Caco-2 (cell line): ENCODE measurements around the gene TCTN3. TPM values are rescaled to one million over a fixed set of nuclear protein-coding genes. Genes with fewer than 3 reads are reported as not detected.
"Not testable (repeated sequence)": the region's sequence is repeated elsewhere in the genome, so short reads cannot be mapped to it uniquely, and the experiment has no call there.

Experiments used
- BruUV-seq: library from RNA; stranded (reverse); fragments of 400-500 nt; replicated peaks from 2 replicates; lab custom pipeline; 2021; lab: Mats Ljungman, UMichigan
- CTCF ChIA-PET: fragments of 300-600 bp; sonication (Branson Sonifier 250); formaldehyde crosslinking; loops from one replicate; lab custom pipeline; 2022; ENCODE audit warnings: antibody characterized with exemption; lab: Charles Lee
- POLR2A ChIA-PET: fragments of 300-600 bp; sonication (Branson Sonifier 250); formaldehyde crosslinking; loops from one replicate; lab custom pipeline; 2022; ENCODE audit warnings: antibody characterized with exemption; lab: Charles Lee
- DNase-seq, 2 experiments: peaks; one replicate each; pipeline versions ENCODE4 v3.0.0 to v3.0.0-alpha.2; 2020 to 2022
- H3K27me3 ChIP-seq: replicated peaks from 2 replicates; pipeline ENCODE4 v1.6.0; 2011; ENCODE audit warnings: low read length; ENCODE audit not compliant: control insufficient read depth, insufficient read depth
- H3K36me3 ChIP-seq: 2 replicates; pipeline ENCODE4 v1.5.1; 2011; ENCODE audit warnings: low read length; ENCODE audit not compliant: control insufficient read depth, insufficient read depth
- H3K4me1 ChIP-seq: fragments of 250-450 bp; sonication (Bioruptor Pico); 2 replicates; pipeline ENCODE4 v1.5.1; 2020; ENCODE audit warnings: mild to moderate bottlenecking
- H3K4me3 ChIP-seq: 2 replicates; pipeline ENCODE4 v1.5.1; 2011; ENCODE audit warnings: low read depth, mild to moderate bottlenecking, control low read depth, low read length
- H3K9me3 ChIP-seq: fragments of 250-450 bp; sonication (Bioruptor Pico); 2 replicates; pipeline ENCODE4 v1.5.1; 2020; ENCODE audit warnings: mild to moderate bottlenecking, moderate library complexity
- H3K27ac Mint-ChIP-seq: one replicate; pipeline ENCODE4 v1.8.0; 2022; ENCODE audit warnings: mixed read lengths; ENCODE audit not compliant: unreplicated experiment
- H3K27me3 Mint-ChIP-seq: one replicate; pipeline ENCODE4 v1.8.0; 2022; ENCODE audit warnings: mixed read lengths; ENCODE audit not compliant: insufficient read depth, unreplicated experiment
- H3K36me3 Mint-ChIP-seq: one replicate; pipeline ENCODE4 v1.8.0; 2022; ENCODE audit warnings: mild to moderate bottlenecking, mixed read lengths; ENCODE audit not compliant: insufficient read depth, unreplicated experiment
- H3K4me1 Mint-ChIP-seq: one replicate; pipeline ENCODE4 v1.8.0; 2022; ENCODE audit warnings: low read depth, mixed read lengths; ENCODE audit not compliant: unreplicated experiment
- H3K4me3 Mint-ChIP-seq: one replicate; pipeline ENCODE4 v1.8.0; 2022; ENCODE audit warnings: mild to moderate bottlenecking, moderate library complexity, mixed read lengths; ENCODE audit not compliant: unreplicated experiment
- H3K9me3 Mint-ChIP-seq: one replicate; pipeline ENCODE4 v1.8.0; 2022; ENCODE audit warnings: mixed read lengths; ENCODE audit not compliant: unreplicated experiment
- intact Hi-C: fragments of 100-400 bp; cut with micrococcal nuclease; formaldehyde crosslinking; loops from one replicate; pipeline ENCODE4 v1.10.0; 2022; ENCODE audit not compliant: unreplicated experiment
- total RNA-seq: library from RNA; stranded (reverse); gene quantifications from 2 replicates; pipeline ENCODE4 v1.2.3, GENCODE V29; 2022
- TF ChIP-seq, protein P1 (sequence below), 2 experiments: fragments of 200-600 bp in 1 of 2; IDR thresholded peaks; 1 replicate in 1 of 2; 2 replicates in 1 of 2; pipeline versions ENCODE4 v1.5.1 to v1.8.0; 2011 to 2022; ENCODE audit warnings: antibody characterized with exemption in 1 of 2, control low read depth in 1 of 2, inconsistent platforms in 1 of 2, low read depth in 1 of 2, low read length in 1 of 2, mild to moderate bottlenecking in 1 of 2, moderate library complexity in 1 of 2; ENCODE audit not compliant: insufficient read depth in 1 of 2, severe bottlenecking in 1 of 2, unreplicated experiment in 1 of 2

The TCTN3 gene
- total RNA-seq, 1 experiment from 2014 or later: 52.1 TPM

GRCh38 chr10:95730233-95730632 lies 36.5 kb upstream of the TCTN3 start:
- H3K9me3 Mint-ChIP-seq: peaks cover 27% of the 10 kb centered on the region
- peaks cover 3% of the 10 kb centered on the region for H3K27me3 Mint-ChIP-seq
- H3K27me3 ChIP-seq: no peaks in the 10 kb centered on the region
- H3K36me3 ChIP-seq: no peaks in the 10 kb centered on the region
- H3K4me1 ChIP-seq: no peaks in the 10 kb centered on the region
- H3K9me3 ChIP-seq: peaks cover 8% of the 10 kb centered on the region
- TF ChIP-seq, protein P1, sequence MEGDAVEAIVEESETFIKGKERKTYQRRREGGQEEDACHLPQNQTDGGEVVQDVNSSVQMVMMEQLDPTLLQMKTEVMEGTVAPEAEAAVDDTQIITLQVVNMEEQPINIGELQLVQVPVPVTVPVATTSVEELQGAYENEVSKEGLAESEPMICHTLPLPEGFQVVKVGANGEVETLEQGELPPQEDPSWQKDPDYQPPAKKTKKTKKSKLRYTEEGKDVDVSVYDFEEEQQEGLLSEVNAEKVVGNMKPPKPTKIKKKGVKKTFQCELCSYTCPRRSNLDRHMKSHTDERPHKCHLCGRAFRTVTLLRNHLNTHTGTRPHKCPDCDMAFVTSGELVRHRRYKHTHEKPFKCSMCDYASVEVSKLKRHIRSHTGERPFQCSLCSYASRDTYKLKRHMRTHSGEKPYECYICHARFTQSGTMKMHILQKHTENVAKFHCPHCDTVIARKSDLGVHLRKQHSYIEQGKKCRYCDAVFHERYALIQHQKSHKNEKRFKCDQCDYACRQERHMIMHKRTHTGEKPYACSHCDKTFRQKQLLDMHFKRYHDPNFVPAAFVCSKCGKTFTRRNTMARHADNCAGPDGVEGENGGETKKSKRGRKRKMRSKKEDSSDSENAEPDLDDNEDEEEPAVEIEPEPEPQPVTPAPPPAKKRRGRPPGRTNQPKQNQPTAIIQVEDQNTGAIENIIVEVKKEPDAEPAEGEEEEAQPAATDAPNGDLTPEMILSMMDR (IDR thresholded peaks at IDR 0.05; ENCODE audit: insufficient read depth in 1 of 2, low read depth in 1 of 2, low read length in 1 of 2, severe bottlenecking in 1 of 2, unreplicated experiment in 1 of 2): no peak
- intact Hi-C loops: no loop called here
- no peak overlapping the region for H3K4me3 Mint-ChIP-seq
- no peak for DNase-seq
- H3K4me1 Mint-ChIP-seq: no peaks in the 10 kb centered on the region
- no peak overlapping the region for H3K27ac Mint-ChIP-seq
- ChIA-PET POLR2A (no interaction called here), CTCF (interaction anchor here (4.3 kb wide), 1 partner anchor 36 kb away, joined by 66 read pairs; the partner anchor contains the start of gene TCTN3)
- no peak overlapping the region for H3K4me3 ChIP-seq
- BruUV-seq: no TSS peak
- H3K36me3 Mint-ChIP-seq: no peaks in the 10 kb centered on the region

- Mint-ChIP-seq H3K9me3 (peaks cover 33% of the 10 kb centered on the region), H3K27me3 (peaks cover 3% of the 10 kb centered on the region), H3K4me3 (no peak overlapping the region), H3K36me3 (no peaks in the 10 kb centered on the region), H3K4me1 (no peaks in the 10 kb centered on the region), H3K27ac (no peak overlapping the region)
- TF ChIP-seq, protein P1 (IDR thresholded peaks at IDR 0.05; ENCODE audit: insufficient read depth in 1 of 2, low read depth in 1 of 2, low read length in 1 of 2, severe bottlenecking in 1 of 2, unreplicated experiment in 1 of 2): no peak
- ChIA-PET CTCF (interaction anchor here (1.3 to 4.3 kb wide), 2 partner anchors 36 to 112 kb away, joined by 3 to 66 read pairs; partner anchors contain the start of gene TCTN3), POLR2A (interaction anchor here (1.4 kb wide), 1 partner anchor 36 kb away, joined by 5 read pairs; the partner anchor contains the start of gene TCTN3)
- no peaks in the 10 kb centered on the region for H3K27me3 ChIP-seq
- H3K4me1 ChIP-seq: no peaks in the 10 kb centered on the region
- H3K4me3 ChIP-seq: no peak overlapping the region
- BruUV-seq: no TSS peak
- DNase-seq: no peak
- peaks cover 6% of the 10 kb centered on the region for H3K9me3 ChIP-seq
- H3K36me3 ChIP-seq: no peaks in the 10 kb centered on the region
- intact Hi-C loops: no loop called here
Observed at GRCh38 chr10:95729323-95730055, 35.8 kb upstream of the TCTN3 start.

DNA sequence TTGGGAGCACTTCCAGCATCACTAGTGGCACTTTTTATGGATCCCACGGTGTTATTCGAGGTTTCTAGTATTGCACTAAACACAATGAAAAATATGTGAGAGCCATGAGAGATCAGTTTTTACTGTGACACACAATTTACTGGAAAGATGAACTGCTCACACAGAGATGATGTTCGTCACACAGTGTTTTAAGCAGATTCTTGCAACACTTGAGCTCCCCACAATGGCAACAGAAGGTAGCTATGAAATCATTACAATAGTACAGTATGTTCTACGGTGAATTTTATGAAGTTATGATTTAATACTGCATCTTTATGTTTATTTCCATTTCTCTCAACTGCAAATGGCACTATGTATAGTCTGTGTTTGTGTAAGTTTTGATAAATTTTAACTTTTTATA lies 34.8 kb upstream of the TCTN3 start:
- H3K36me3 Mint-ChIP-seq: no peaks in the 10 kb centered on the region
- intact Hi-C loops: loop anchor here (1.0 kb wide), 1 partner anchor 34 kb away; no protein-coding TSS in a partner anchor
- Histone ChIP-seq H3K4me3 (no peak overlapping the region), H3K36me3 (no peaks in the 10 kb centered on the region), H3K4me1 (no peaks in the 10 kb centered on the region), H3K9me3 (peaks cover 2% of the 10 kb centered on the region), H3K27me3 (no peaks in the 10 kb centered on the region)
- ChIA-PET POLR2A (interaction anchor here (1.4 kb wide), 1 partner anchor 35 kb away, joined by 5 read pairs; the partner anchor contains the start of gene TCTN3), CTCF (interaction anchor here (0.6 to 4.3 kb wide), 7 partner anchors 27 to 124 kb away, joined by 3 to 66 read pairs (median 3); partner anchors contain the start of genes ENTPD1 and TCTN3)
- H3K27me3 Mint-ChIP-seq: peaks cover 3% of the 10 kb centered on the region
- no peak overlapping the region for H3K4me3 Mint-ChIP-seq
- no TSS peak for BruUV-seq
- TF ChIP-seq, protein P1 (IDR thresholded peaks at IDR 0.05; ENCODE audit: insufficient read depth in 1 of 2, low read depth in 1 of 2, low read length in 1 of 2, severe bottlenecking in 1 of 2, unreplicated experiment in 1 of 2): peak in 1 of 2 experiments; percentile 17
- DNase-seq: peak in 1 of 2 experiments; percentile 16
- H3K27ac Mint-ChIP-seq: no peak overlapping the region
- H3K4me1 Mint-ChIP-seq: no peaks in the 10 kb centered on the region
- peaks cover 26% of the 10 kb centered on the region for H3K9me3 Mint-ChIP-seq

- DNase-seq, H3K27ac Mint-ChIP-seq, H3K27me3 Mint-ChIP-seq, intact Hi-C loops, H3K36me3 Mint-ChIP-seq, BruUV-seq, H3K9me3 ChIP-seq, CTCF ChIA-PET, H3K4me3 ChIP-seq, POLR2A ChIA-PET, H3K36me3 ChIP-seq, H3K4me3 Mint-ChIP-seq, H3K27me3 ChIP-seq: not testable (repeated sequence)
- peaks cover 16% of the 10 kb centered on the region for H3K4me1 Mint-ChIP-seq
- H3K4me1 ChIP-seq: peaks cover 16% of the 10 kb centered on the region
- H3K9me3 Mint-ChIP-seq: peaks cover 18% of the 10 kb centered on the region
Observed at GRCh38 chr10:95722496-95722895, 28.8 kb upstream of the TCTN3 start.
